ENCODE measurements around the gene MRAS. TPM values are rescaled to one million over a fixed set of nuclear protein-coding genes. Genes with fewer than 3 reads are reported as not detected.

Gene MRAS
- polyA plus RNA-seq, 1 donor from 2014 or later: 52.8 TPM

DNA sequence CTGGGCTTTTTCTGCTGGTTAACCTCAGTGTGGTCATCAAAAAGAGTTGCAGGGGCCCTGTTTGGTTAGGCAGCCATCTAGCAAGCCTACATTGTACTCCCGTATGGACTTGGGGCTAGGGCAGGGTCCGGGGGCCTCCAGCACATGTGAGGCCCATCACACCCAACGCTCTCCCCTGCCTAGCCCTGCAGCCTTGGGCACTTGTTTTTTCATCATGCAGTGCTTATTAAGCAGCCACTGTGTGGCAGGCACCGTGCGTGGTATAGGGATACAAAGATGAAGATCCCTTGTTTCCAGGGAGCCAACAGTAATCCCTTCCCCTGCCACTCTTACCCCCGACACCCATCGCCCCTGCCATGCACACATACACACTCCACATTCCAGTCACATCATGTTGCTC, 14.2 kb downstream of the MRAS start:
- Histone ChIP-seq H3K4me3 (ENCODE audit: low read length) (no peak overlapping the region), H3K27ac (ENCODE audit: low read length) (no peak overlapping the region), H3K9ac (ENCODE audit: low read length) (no peak overlapping the region), H4K20me1 (ENCODE audit: insufficient read depth) (no peaks in the 10 kb centered on the region), H3K36me3 (ENCODE audit: insufficient read depth, low read length) (no peaks in the 10 kb centered on the region), H3F3A (ENCODE audit: insufficient read depth, low read length, poor library complexity, severe bottlenecking) (no peaks in the 10 kb centered on the region), H3K9me2 (ENCODE audit: insufficient read depth, low read length) (no peaks in the 10 kb centered on the region), H2AFZ (ENCODE audit: low read depth, low read length) (no peak overlapping the region), H3K27me3 (ENCODE audit: insufficient read depth, low read depth, low read length) (no peaks in the 10 kb centered on the region), H3K4me2 (ENCODE audit: low read length) (no peak overlapping the region), H3K9me3 (ENCODE audit: low read length) (no peaks in the 10 kb centered on the region), H3K79me2 (replicated peaks; ENCODE audit: insufficient read depth, low read length) (no peaks in the 10 kb centered on the region)
- TF ChIP-seq POLR2AphosphoS5 (IDR thresholded peaks at IDR 0.05) (no peak), EZH2 (IDR thresholded peaks at IDR 0.05; ENCODE audit: borderline replicate concordance, insufficient read depth, low read length, poor library complexity, severe bottlenecking) (no peak), TAF1 (IDR thresholded peaks at IDR 0.05; ENCODE audit: low read depth) (no peak), MXI1 (conservative IDR thresholded peaks at IDR 0.05; ENCODE audit: poor library complexity, severe bottlenecking) (no peak), EP300 (conservative IDR thresholded peaks at IDR 0.05; ENCODE audit: poor library complexity, severe bottlenecking) (no peak), RAD21 (conservative IDR thresholded peaks at IDR 0.05) (no peak), SMC3 (conservative IDR thresholded peaks at IDR 0.05; ENCODE audit: poor library complexity) (no peak)
- TF ChIP-seq, protein P1, sequence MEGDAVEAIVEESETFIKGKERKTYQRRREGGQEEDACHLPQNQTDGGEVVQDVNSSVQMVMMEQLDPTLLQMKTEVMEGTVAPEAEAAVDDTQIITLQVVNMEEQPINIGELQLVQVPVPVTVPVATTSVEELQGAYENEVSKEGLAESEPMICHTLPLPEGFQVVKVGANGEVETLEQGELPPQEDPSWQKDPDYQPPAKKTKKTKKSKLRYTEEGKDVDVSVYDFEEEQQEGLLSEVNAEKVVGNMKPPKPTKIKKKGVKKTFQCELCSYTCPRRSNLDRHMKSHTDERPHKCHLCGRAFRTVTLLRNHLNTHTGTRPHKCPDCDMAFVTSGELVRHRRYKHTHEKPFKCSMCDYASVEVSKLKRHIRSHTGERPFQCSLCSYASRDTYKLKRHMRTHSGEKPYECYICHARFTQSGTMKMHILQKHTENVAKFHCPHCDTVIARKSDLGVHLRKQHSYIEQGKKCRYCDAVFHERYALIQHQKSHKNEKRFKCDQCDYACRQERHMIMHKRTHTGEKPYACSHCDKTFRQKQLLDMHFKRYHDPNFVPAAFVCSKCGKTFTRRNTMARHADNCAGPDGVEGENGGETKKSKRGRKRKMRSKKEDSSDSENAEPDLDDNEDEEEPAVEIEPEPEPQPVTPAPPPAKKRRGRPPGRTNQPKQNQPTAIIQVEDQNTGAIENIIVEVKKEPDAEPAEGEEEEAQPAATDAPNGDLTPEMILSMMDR (IDR thresholded peaks at IDR 0.05; ENCODE audit: poor library complexity, severe bottlenecking): no peak
- TF ChIP-seq, protein P2, sequence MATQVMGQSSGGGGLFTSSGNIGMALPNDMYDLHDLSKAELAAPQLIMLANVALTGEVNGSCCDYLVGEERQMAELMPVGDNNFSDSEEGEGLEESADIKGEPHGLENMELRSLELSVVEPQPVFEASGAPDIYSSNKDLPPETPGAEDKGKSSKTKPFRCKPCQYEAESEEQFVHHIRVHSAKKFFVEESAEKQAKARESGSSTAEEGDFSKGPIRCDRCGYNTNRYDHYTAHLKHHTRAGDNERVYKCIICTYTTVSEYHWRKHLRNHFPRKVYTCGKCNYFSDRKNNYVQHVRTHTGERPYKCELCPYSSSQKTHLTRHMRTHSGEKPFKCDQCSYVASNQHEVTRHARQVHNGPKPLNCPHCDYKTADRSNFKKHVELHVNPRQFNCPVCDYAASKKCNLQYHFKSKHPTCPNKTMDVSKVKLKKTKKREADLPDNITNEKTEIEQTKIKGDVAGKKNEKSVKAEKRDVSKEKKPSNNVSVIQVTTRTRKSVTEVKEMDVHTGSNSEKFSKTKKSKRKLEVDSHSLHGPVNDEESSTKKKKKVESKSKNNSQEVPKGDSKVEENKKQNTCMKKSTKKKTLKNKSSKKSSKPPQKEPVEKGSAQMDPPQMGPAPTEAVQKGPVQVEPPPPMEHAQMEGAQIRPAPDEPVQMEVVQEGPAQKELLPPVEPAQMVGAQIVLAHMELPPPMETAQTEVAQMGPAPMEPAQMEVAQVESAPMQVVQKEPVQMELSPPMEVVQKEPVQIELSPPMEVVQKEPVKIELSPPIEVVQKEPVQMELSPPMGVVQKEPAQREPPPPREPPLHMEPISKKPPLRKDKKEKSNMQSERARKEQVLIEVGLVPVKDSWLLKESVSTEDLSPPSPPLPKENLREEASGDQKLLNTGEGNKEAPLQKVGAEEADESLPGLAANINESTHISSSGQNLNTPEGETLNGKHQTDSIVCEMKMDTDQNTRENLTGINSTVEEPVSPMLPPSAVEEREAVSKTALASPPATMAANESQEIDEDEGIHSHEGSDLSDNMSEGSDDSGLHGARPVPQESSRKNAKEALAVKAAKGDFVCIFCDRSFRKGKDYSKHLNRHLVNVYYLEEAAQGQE (IDR thresholded peaks at IDR 0.05; ENCODE audit: borderline replicate concordance): no peak

DNA sequence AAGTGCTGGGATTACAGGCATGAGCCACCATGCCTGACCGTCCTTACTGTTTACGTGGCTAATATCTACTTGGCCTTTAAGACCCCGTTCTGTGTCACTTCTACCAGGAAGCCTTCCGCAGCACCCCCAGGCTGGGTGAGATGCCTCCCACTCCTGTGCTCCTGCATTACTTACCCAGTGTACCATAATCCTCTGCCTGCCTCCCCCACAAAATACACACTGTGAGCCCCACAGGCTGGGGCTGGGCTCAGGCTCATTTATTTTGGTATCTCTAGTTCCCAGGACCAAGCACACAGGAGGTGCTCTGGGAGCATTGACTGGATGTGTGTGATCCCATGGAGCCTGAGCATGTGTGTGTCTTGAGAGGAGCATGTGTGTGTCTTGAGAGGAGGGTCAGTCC, 14.9 kb downstream of the MRAS start:
- Histone ChIP-seq H3K36me3 (ENCODE audit: insufficient read depth, low read length) (no peaks in the 10 kb centered on the region), H3K4me3 (ENCODE audit: low read length) (no peak overlapping the region), H2AFZ (ENCODE audit: low read depth, low read length) (no peak overlapping the region), H3F3A (ENCODE audit: insufficient read depth, low read length, poor library complexity, severe bottlenecking) (no peaks in the 10 kb centered on the region), H3K27ac (ENCODE audit: low read length) (no peak overlapping the region), H3K27me3 (ENCODE audit: insufficient read depth, low read depth, low read length) (no peaks in the 10 kb centered on the region), H3K9me2 (ENCODE audit: insufficient read depth, low read length) (no peaks in the 10 kb centered on the region), H3K9ac (ENCODE audit: low read length) (no peak overlapping the region), H3K4me2 (ENCODE audit: low read length) (no peak overlapping the region), H4K20me1 (ENCODE audit: insufficient read depth) (no peaks in the 10 kb centered on the region), H3K79me2 (replicated peaks; ENCODE audit: insufficient read depth, low read length) (no peaks in the 10 kb centered on the region), H3K9me3 (ENCODE audit: low read length) (no peaks in the 10 kb centered on the region)
- TF ChIP-seq EP300 (conservative IDR thresholded peaks at IDR 0.05; ENCODE audit: poor library complexity, severe bottlenecking) (no peak), POLR2AphosphoS5 (IDR thresholded peaks at IDR 0.05) (no peak), RAD21 (conservative IDR thresholded peaks at IDR 0.05) (no peak), EZH2 (IDR thresholded peaks at IDR 0.05; ENCODE audit: borderline replicate concordance, insufficient read depth, low read length, poor library complexity, severe bottlenecking) (no peak), MXI1 (conservative IDR thresholded peaks at IDR 0.05; ENCODE audit: poor library complexity, severe bottlenecking) (no peak)
- TF ChIP-seq, protein P2 (IDR thresholded peaks at IDR 0.05; ENCODE audit: borderline replicate concordance): no peak
